Retinal pigment epithelial cell (primary cell): Measurements from ENCODE around the gene ATG13.

Experiments used
- DNase-seq: peaks from one replicate; pipeline ENCODE4 v3.0.0-alpha.2; 2010; ENCODE audit warnings: low read depth
- H3K4me3 ChIP-seq: 2 replicates; pipeline ENCODE4 v1.5.1; 2011; ENCODE audit warnings: mild to moderate bottlenecking, low read length, control low read depth, moderate library complexity
- CTCF ChIP-seq: conservative IDR thresholded peaks from 2 replicates; pipeline ENCODE4 v1.5.1; 2011; ENCODE audit warnings: low read depth, low read length, control low read depth, inconsistent platforms

Gene ATG13

GRCh38 chr11:46718155-46719019 lies 101.0 kb downstream of the ATG13 start:
- no peak for DNase-seq
- no peak overlapping the region for H3K4me3 ChIP-seq
- no peak for TF ChIP-seq CTCF

DNA sequence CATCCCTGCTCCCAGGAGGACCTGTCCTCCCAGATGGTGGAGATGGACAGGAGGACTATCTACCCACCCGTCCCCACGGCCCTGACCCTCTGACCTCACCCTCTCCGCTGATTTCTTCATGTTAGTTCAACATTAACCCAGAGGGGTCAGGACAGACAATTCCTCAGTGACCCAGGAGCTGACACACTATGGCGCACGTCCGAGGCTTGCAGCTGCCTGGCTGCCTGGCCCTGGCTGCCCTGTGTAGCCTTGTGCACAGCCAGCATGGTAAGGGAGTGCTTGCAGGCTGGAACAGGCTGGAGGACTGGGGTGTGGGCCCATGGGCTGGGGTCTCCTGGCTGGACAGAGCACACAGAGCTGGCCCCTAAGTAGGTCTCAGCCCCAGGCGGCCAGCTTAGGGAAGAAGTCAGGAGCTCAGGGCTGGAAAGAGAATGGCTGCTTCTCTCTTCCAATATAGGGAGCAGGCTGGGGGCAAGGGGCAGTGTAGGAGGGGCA lies 101.7 kb downstream of the ATG13 start, which contains the start of gene F2:
TSS of gene F2 (plus strand) at position 166 of the 495 bp plus-strand sequence. CDS start at position 189, 23 bp downstream.
- no peak within 1 kb of the TSS for H3K4me3 ChIP-seq
- no peak for TF ChIP-seq CTCF
- no peak for DNase-seq

DNA sequence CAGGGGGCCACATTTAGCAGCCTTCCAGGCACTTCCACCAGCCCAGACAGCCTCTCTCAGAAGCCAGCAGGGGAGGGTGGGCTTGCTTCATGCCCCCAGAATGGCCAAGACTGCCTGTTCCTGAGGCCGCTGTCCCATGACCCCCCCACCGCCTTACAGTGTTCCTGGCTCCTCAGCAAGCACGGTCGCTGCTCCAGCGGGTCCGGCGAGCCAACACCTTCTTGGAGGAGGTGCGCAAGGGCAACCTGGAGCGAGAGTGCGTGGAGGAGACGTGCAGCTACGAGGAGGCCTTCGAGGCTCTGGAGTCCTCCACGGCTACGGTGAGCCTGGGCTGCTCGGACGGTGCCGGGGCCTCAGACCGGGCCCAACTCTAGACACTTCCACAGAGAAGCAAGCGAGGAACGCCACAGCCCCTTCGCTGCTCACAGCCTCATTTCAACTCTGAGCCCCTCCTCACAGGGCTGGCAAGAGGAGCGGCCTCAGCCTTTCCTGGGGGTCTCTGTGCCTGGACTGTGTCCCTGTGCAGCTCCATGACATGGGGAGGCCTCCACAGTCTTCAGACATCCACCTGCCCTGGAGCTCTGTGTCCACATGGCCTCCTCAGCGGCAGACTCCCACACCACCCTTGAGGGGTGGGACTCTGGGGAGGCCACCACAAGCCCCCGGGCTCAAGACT lies 102.3 kb downstream of the ATG13 start:
- no peak overlapping the region for H3K4me3 ChIP-seq
- no peak for DNase-seq
- no peak for TF ChIP-seq CTCF

GRCh38 chr11:46721286-46721685 lies 103.9 kb downstream of the ATG13 start:
- DNase-seq: no peak
- no peak overlapping the region for H3K4me3 ChIP-seq
- no peak for TF ChIP-seq CTCF

GRCh38 chr11:46722566-46723358 lies 105.4 kb downstream of the ATG13 start:
- TF ChIP-seq CTCF: no peak

DNA sequence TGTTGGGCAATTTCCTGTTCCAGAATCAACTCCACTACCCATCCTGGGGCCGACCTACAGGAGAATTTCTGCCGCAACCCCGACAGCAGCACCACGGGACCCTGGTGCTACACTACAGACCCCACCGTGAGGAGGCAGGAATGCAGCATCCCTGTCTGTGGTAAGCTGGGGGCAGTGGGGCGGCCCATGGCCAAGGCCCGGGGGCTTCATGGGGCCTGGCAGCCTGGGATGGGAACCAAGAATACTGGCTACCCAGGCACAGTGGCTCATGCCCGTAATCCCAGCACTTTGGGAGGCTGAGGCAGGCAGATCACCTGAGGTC lies 106.0 kb downstream of the ATG13 start:
- no peak for DNase-seq
- H3K4me3 ChIP-seq: no peak overlapping the region
- no peak for TF ChIP-seq CTCF

More at GRCh38 chr11:46722566-46723358, 105.4 kb downstream of the ATG13 start:
- DNase-seq: no peak
- H3K4me3 ChIP-seq: no peak overlapping the region
